C1 segment of cervical spinal cord (tissue), 14 donors: ENCODE measurements around the gene EML3.

Experiments used
- DNase-seq, 14 donors: peaks; one replicate each; lab custom pipeline; 2025; lab: John Stamatoyannopoulos, UW

The EML3 gene

GRCh38 chr11:62553839-62554361, 58.7 kb downstream of the EML3 start:
- DNase-seq: no peak

- peak in 5 of 14 donors; percentile 14 to 59 (median 31) for DNase-seq
Observed at GRCh38 chr11:62553080-62553838, 59.3 kb downstream of the EML3 start.

GRCh38 chr11:62552485-62553079, 60.0 kb downstream of the EML3 start:
- no peak for DNase-seq
